LNCaP clone FGC (cell line): ENCODE data around the gene CA11.
"Not testable (repeated sequence)": the region's sequence is repeated elsewhere in the genome, so short reads cannot be mapped to it uniquely, and the experiment has no call there.

ENCODE experiments used
- DNase-seq: peaks from one replicate; pipeline ENCODE4 v3.0.0-alpha.2; 2011; ENCODE audit warnings: low read depth
- H3K4me3 ChIP-seq: 2 replicates; pipeline ENCODE4 v1.5.1; 2011; ENCODE audit warnings: mild to moderate bottlenecking, low read depth, low read length, control low read depth
- TF ChIP-seq, protein P1 (sequence below): IDR thresholded peaks from 2 replicates; pipeline ENCODE4 v1.5.1; 2012; ENCODE audit warnings: mild to moderate bottlenecking; ENCODE audit not compliant: control insufficient read depth, insufficient read depth; ENCODE audit errors: extremely low read depth

Gene CA11

DNA sequence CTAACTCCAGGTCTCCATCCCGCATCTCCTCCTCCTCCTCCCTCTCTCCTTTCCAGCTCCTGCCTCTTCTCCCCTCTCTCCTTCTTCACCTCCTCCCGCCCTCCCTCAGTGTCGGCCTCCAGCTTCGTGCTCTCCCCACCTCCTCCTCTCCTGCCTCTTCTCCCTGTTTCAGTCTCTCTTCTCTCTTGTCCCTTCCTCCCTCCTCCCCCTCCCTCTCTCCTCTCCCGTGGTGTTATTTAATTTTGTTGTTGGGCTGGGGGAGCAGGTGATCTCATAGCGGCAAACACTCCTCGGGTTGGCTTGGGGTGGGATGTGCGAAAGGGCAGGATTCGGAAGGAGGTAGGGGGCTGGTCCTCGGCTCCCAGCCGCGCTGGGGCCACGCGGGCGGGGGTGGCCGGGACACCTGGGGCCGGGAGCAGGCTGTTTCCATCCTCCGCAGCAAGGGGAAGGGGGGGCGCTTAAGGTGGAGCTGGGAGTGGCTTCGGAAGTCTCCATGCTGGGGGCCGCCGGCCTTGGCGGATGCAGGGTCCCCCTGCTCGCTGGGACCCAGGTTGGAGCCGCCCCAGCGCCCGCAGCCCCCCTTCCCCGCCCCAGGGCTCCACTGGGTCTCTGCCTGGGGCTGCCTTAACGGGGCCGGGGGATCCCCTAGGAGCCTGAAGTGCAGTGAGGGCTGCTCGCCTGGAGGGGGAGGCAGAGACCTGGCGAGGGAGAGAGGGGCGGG lies at the start of gene CA11:
Gene CA11 (minus strand): TSS at position 187 of the 721 bp plus-strand sequence. CDS start 555 bp downstream, outside the sequence.
- peak within 1 kb of the TSS; percentile 51 for H3K4me3 ChIP-seq
- TF ChIP-seq, protein P1, sequence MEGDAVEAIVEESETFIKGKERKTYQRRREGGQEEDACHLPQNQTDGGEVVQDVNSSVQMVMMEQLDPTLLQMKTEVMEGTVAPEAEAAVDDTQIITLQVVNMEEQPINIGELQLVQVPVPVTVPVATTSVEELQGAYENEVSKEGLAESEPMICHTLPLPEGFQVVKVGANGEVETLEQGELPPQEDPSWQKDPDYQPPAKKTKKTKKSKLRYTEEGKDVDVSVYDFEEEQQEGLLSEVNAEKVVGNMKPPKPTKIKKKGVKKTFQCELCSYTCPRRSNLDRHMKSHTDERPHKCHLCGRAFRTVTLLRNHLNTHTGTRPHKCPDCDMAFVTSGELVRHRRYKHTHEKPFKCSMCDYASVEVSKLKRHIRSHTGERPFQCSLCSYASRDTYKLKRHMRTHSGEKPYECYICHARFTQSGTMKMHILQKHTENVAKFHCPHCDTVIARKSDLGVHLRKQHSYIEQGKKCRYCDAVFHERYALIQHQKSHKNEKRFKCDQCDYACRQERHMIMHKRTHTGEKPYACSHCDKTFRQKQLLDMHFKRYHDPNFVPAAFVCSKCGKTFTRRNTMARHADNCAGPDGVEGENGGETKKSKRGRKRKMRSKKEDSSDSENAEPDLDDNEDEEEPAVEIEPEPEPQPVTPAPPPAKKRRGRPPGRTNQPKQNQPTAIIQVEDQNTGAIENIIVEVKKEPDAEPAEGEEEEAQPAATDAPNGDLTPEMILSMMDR, result peak; percentile 84
- no peak for DNase-seq

DNA sequence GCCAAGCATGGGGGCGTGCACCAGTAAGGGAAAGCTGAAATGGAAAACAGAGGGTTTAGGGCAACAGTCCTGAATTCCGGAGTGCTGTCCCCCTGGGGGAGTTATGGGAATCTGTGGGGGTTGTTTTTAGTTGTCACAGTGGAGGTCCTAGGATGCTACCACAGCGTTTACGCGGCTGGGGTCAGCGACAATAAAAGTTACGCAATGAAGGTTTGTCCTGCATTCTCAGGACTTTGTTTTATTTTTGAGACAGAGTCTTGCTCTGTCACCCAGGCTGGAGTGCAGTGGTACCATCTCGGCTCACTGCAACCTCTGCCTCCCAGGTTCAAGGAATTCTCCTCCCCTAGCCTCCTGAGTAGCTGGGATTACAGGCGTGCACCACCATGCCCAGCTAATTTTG lies 47.6 kb upstream of the CA11 start:
- not testable (repeated sequence) for H3K4me3 ChIP-seq, DNase-seq

DNA sequence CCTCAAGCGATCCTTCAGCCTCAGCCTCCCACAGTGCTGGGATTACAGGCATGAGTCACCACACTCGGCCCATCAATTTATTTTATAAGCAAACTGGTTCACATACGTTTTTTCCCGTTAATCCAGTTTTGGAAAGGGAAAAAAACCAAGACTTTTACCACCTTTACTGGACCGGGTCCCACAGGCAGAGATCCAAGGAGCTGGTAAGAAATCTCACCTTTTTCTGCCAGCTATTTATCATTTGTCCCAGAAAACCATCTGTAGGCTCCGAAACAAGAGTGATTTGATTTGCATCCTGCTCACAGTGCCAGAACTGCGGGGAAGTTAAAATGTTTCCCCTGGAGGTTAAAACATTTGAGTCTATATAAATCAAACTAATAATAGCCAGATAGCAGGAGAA lies 43.5 kb upstream of the CA11 start:
- TF ChIP-seq, protein P1, result no peak

DNA sequence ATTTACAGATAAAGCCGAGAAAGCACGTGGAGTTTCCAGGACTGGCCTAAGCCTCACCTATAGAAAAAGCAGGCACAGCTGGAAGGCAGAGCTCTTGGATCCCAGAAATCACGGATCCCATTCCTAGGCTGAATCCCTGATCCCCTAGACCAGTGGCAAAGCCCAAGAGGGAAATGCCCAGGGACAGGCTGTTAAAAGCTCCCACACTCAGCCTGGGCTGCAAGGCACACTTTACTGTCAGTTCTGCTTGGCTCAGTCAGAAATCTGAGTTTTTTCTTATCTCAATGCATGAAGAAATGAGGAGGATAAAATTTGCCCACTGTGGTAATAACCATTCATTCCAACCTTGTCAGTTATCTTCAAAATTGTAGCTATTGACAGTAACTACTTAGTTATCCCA lies 41.8 kb upstream of the CA11 start:
- DNase-seq, result no peak
- TF ChIP-seq, protein P1, result no peak
- H3K4me3 ChIP-seq, result no peak overlapping the region

More for the DNA sequence above, 43.5 kb upstream of the CA11 start:
- H3K4me3 ChIP-seq, result no peak overlapping the region
- no peak for DNase-seq

DNA sequence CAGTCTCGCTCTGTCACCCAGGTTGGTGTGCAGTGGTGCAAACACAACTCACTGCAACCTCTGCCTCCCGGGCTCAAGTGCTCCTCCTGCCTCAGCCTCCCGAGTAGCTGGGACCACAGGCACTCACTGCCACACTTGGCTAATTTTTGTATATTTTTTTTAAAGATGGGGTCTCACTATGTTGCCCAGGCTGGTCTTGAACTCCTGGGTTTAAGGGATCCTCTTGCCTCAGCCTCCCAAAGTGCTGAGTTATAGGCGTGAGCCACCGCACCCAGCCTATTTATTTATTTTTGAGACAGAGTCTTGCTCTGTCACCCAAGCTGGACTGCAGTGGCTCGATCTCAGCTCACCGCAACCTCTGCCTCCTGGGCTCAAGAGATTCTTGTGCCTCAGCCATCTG lies 40.6 kb upstream of the CA11 start:
- not testable (repeated sequence) for DNase-seq, H3K4me3 ChIP-seq

DNA sequence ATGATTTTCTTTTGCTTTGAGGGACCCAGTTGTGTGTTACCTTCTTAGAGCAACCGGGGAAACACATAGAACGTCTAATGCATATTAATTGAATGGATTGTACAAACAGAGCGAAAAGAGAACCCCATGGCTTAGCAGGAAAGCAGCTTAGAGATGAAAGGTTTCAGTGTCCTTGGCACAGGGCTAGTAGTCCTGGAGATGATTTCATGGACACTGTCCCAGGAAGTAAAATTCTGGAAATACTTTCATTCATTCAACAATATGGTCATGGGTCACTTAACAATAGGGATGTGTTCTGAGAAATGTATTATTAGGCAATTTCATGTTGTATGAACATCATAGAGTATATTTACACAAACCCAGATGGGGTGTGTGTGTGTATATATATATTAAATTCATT lies 40.1 kb upstream of the CA11 start:
- DNase-seq, result no peak
- H3K4me3 ChIP-seq, result no peak overlapping the region
- TF ChIP-seq, protein P1, result no peak

DNA sequence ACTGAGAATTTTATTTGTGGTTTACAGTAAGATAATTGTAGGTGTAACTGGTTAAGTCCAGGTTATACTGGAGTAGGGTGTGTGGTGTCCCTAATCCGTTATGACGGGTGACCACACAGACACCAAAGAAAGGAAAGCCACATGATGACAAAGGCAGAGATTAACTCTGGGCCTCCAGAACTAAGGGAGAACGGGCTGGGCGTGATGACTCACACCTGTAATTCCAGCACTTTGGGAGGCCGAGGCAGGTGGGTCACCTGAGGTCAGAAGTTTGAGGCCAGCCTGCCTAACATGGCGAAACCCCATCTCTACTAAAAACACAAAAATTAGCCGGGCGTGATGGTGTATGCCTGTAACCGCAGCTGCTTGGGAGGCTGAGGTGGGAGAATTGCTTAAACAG lies 39.6 kb upstream of the CA11 start:
- no peak overlapping the region for H3K4me3 ChIP-seq
- DNase-seq, result no peak
- TF ChIP-seq, protein P1, result no peak

DNA sequence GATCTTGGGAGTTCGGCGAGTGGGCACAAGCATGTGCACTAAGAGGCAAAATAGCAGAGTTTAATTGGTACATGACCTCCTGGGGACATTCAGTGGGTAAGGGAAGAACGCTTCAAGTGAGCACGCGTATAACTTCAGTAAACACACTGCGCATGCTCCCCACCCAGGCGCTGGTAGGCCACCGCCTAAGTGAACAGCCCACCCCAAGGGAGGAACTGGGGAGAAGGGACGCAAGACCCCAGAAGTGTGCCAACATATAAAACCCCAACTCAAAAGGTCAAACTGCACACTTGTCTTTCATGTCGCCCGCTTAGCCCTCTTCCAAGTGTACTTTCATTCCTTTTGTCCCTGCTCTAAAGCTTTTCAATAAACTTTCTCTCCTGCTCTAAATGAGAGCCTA lies 37.4 kb upstream of the CA11 start:
- H3K4me3 ChIP-seq, result no peak overlapping the region
- no peak for DNase-seq
- TF ChIP-seq, protein P1, result no peak
